ENCODE results near the gene ACVR2A.
A peak's percentile ranks its signal among the peaks of the same experiment; 100 is the strongest.

Gene ACVR2A

GRCh38 chr2:147854557-147855134, 9.8 kb downstream of the ACVR2A start:
- DNase-seq: no peak

- no peak for DNase-seq
These were observed 10.5 kb downstream of the ACVR2A start for GRCh38 chr2:147855316-147855715.

- no peak for DNase-seq
These were observed 11.1 kb downstream of the ACVR2A start for GRCh38 chr2:147855977-147856376.

DNA sequence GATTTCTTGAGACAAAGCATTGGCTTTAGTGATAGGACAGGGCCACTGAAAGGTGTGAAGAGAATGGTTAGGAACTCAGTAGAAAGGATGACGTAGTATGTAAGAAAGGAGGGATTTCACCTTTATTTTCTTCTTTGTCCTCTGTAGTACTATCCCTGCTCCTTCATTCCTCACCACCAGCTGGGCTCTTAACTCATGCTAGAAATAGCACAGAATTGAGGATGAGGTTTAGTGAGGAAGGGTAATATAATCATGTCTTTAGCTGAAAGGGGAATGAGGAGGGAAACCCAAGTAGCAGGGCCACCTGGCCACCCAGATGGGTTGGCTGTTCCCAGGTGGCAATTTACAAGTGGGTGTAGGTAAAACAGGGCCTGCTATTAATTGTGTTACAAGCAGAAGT, 15.2 kb downstream of the ACVR2A start:
- no peak for DNase-seq

GRCh38 chr2:147862859-147863516, 18.2 kb downstream of the ACVR2A start:
- no peak for DNase-seq

GRCh38 chr2:147863835-147864234, 19.0 kb downstream of the ACVR2A start:
- DNase-seq: no peak

- DNase-seq: no peak
These were observed 20.7 kb downstream of the ACVR2A start for GRCh38 chr2:147865560-147865959.

GRCh38 chr2:147867050-147867449, 22.2 kb downstream of the ACVR2A start:
- no peak for DNase-seq

DNA sequence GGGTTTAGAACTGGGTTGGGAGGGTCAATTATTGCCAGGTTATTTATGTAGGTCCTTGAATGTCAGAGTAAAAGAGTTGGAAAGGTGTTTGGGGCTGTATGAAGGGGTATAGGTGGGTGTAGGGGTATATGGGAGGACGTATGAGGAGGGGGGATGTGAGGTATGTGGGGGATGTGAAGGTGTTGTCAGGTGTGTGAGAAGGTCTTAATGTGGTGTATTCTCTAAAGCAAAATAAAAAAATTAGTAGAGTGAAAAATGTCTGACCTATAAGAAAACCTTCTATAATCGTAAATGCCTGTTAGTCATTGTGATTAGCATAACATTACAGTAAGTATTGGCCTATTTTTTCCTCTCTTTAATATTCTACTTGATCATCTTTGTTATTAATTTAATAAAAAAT, 25.1 kb downstream of the ACVR2A start:
- no peak for DNase-seq

DNA sequence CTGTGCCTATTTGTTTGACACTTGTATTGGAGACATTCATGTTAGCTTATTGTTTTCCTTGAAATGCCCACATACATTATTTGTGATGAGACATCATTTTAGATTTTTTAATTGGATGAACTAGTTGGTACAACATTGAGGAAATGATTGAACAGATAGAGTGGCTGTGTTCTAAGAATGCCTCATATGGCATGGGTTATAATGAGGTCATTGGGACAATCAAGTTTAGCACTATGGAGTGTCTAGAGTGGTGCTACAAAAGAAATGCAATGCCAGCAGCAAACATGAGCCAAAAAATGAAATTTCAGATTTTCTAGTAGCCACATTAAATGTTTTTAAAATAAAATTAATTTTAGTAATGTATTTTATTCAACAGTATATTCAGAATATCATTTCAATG, 28.1 kb downstream of the ACVR2A start:
- no peak for DNase-seq

DNA sequence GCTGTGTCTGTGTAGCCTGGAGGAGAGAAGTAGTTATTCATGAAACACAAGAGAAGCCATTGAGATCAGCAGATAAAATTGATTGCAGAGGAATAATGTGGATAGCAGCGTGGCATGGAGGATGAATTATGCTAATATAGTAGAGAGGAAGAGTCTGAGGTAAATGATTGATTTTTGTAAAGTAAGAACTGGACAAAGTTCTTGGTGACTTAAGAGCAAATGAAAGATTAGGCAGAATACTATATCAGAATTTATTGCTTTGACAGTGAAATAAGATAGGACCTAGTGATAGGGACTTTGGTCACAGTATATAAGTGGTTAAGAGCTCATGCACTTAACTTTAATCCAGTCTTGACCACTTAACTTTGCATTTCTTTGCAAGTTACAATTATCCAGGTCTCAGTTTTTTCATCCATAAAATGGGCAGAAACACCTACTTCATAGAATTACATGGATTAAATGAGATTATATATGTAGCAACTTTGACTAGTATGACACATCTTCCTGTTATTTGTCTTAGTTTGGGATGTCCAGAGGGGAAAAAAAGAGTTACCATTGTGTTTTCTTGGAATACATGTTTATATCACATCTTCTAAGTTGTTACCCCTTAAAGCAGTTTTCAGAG, 29.1 kb downstream of the ACVR2A start:
- no peak for DNase-seq

GRCh38 chr2:147879846-147880245, 35.0 kb downstream of the ACVR2A start:
- DNase-seq: no peak

- no peak for DNase-seq
These were observed 37.8 kb downstream of the ACVR2A start for GRCh38 chr2:147882631-147883030.

GRCh38 chr2:147884830-147885229, 40.0 kb downstream of the ACVR2A start:
- no peak for DNase-seq

DNA sequence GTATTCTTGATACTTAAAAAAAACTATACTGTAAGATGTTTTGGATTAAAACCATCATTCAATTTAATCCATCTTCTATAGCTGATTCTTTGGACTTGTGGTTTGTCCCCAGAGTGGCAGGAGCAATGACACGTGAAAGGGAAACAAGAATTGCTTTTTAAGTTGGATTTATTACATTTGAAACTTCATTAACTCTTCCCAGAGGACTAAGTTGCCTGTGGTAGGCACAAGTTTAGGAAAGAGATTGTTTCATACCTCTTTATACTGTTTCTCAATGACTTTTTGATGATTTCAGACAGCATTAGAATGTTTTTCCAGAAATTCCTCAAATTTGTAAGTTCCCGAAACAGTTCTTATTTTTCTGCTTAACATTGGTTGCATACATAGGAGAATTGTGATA, 41.3 kb downstream of the ACVR2A start:
- DNase-seq: no peak

GRCh38 chr2:147888680-147889079, 43.9 kb downstream of the ACVR2A start:
- DNase-seq: no peak

DNA sequence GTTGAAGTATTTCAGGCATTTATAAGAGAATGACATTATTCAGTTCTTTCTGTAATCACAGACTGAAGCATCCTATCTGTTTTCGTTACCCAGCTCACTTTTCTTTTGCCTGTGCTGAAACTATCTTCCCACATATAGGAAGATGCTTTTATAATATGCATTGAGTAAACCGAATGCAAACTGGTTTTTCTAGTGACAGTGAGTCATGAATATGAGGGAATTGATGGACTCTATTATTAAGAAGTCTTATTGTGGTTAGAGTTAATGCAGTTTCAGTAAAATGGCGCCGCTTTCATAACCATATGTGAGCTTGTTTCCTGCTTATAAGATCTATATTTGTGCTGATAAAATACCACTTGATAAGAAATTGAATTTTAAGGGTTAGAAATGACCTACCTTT, 59.2 kb downstream of the ACVR2A start:
- DNase-seq: no peak

- DNase-seq: no peak
These were observed 64.3 kb downstream of the ACVR2A start for GRCh38 chr2:147909178-147909577.

DNA sequence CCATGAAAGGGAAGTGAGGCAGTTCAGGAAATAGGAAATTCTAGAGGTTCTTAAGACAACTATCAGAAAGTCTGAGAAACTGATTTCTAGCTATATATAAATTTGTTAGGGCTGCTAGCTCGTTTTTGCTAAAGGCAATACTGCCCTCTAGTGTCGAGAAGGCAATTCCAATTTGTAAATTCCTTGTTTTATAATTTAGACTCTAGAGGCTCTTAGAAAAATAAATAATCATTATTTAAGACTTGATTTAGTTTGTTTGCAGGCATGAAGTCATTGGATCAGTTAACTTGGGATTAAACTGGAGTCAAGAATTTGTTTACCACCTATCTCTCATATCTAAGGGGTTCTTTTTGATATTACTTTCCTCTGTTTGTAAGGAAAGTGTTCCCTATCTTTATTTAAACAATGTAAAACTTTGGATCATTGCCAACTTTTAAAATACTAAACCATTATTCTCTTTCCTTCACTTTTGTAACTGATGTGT, 66.2 kb downstream of the ACVR2A start:
- DNase-seq: peak in 8 of 56 donors; percentile 0 to 15 (median 5)

GRCh38 chr2:147913701-147914480, 69.1 kb downstream of the ACVR2A start:
- peak in 2 of 56 donors; percentile 2 to 7 for DNase-seq

GRCh38 chr2:147916067-147916466, 71.2 kb downstream of the ACVR2A start:
- no peak for DNase-seq

- DNase-seq: no peak
These were observed 71.9 kb downstream of the ACVR2A start for GRCh38 chr2:147916723-147917122.

All from nucleus accumbens (tissue), 56 donors.